HL-60/S4 (cell line): Measurements from ENCODE around the gene LHFPL3.

Experiments used
- in situ Hi-C: fragments of 300-500 bp; cut with MboI; formaldehyde crosslinking; loops from 2 replicates; pipeline ENCODE4 v1.14.3; 2022; ENCODE audit warnings: low sequenced_read_pairs

LHFPL3 gene

GRCh38 chr7:104883718-104884452 lies 555.5 kb downstream of the LHFPL3 start:
- in situ Hi-C loops = loop anchor here (25.0 kb wide), 1 partner anchor 1153 kb away; no protein-coding TSS in a partner anchor

- in situ Hi-C loops = loop anchor here (25.0 kb wide), 1 partner anchor 1151 kb away; no protein-coding TSS in a partner anchor
Observed at GRCh38 chr7:104886651-104887050, 558.2 kb downstream of the LHFPL3 start.

- in situ Hi-C loops = loop anchor here (25.0 kb wide), 1 partner anchor 1147 kb away; no protein-coding TSS in a partner anchor
Observed at GRCh38 chr7:104890216-104890615, 561.8 kb downstream of the LHFPL3 start.

- in situ Hi-C loops = loop anchor here (25.0 kb wide), 1 partner anchor 1145 kb away; no protein-coding TSS in a partner anchor
Observed at GRCh38 chr7:104891949-104892348, 563.5 kb downstream of the LHFPL3 start.

- in situ Hi-C loops = loop anchor here (25.0 kb wide), 1 partner anchor 1143 kb away; no protein-coding TSS in a partner anchor
Observed at GRCh38 chr7:104894314-104894713, 565.9 kb downstream of the LHFPL3 start.

- in situ Hi-C loops = loop anchor here (25.0 kb wide), 1 partner anchor 1142 kb away; no protein-coding TSS in a partner anchor
Observed at GRCh38 chr7:104894726-104895521, 566.5 kb downstream of the LHFPL3 start.

GRCh38 chr7:104895522-104896236 lies 567.3 kb downstream of the LHFPL3 start:
- in situ Hi-C loops = loop anchor here (25.0 kb wide), 1 partner anchor 1142 kb away; no protein-coding TSS in a partner anchor

GRCh38 chr7:104898434-104898833 lies 570.0 kb downstream of the LHFPL3 start:
- in situ Hi-C loops = loop anchor here (25.0 kb wide), 1 partner anchor 1139 kb away; no protein-coding TSS in a partner anchor

GRCh38 chr7:104900525-104901239 lies 572.3 kb downstream of the LHFPL3 start:
- in situ Hi-C loops = no loop called here

- in situ Hi-C loops = no loop called here
Observed at GRCh38 chr7:104901240-104901619, 572.8 kb downstream of the LHFPL3 start.

GRCh38 chr7:104902183-104902582 lies 573.8 kb downstream of the LHFPL3 start:
- in situ Hi-C loops = no loop called here

GRCh38 chr7:104903044-104903443 lies 574.6 kb downstream of the LHFPL3 start:
- in situ Hi-C loops = no loop called here

GRCh38 chr7:104903846-104904245 lies 575.4 kb downstream of the LHFPL3 start:
- in situ Hi-C loops = no loop called here

- in situ Hi-C loops = no loop called here
Observed at GRCh38 chr7:104906032-104906431, 577.6 kb downstream of the LHFPL3 start.

GRCh38 chr7:104906556-104906955 lies 578.2 kb downstream of the LHFPL3 start:
- in situ Hi-C loops = no loop called here

- in situ Hi-C loops = no loop called here
Observed at GRCh38 chr7:104908636-104909035, 580.2 kb downstream of the LHFPL3 start.

GRCh38 chr7:104909096-104909495 lies 580.7 kb downstream of the LHFPL3 start:
- in situ Hi-C loops = no loop called here

- in situ Hi-C loops = no loop called here
Observed at GRCh38 chr7:104914421-104914820, 586.0 kb downstream of the LHFPL3 start.

GRCh38 chr7:104921596-104921995 lies 593.2 kb downstream of the LHFPL3 start:
- in situ Hi-C loops = no loop called here
